Embryonic facial prominence (tissue), 1 donor: ENCODE results near the gene IL1RAPL1.

Source experiments
- DNase-seq: peaks from one replicate; pipeline ENCODE4 v3.0.0-alpha.2; 2016; ENCODE audit errors: extremely low spot score

Gene IL1RAPL1

DNA sequence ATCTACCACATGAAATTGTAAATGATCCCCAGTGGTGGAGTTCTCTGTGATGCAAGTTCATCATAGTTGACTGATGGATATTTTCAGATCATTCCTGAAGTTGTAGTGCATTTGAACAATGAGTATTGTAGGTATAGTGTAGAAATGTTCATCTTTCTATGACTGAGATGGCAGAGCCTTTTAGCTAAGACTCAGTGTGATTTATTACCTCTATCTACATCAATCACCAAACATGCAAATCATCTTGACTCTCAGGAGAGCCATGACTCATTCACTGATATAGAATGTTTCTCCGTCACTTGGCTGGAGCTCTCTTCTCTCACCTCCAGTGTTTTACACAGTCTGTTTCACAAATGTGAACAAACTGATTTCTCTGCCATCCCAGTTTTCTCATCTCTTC is 392.6 kb downstream of the IL1RAPL1 start:
- DNase-seq: no peak

DNA sequence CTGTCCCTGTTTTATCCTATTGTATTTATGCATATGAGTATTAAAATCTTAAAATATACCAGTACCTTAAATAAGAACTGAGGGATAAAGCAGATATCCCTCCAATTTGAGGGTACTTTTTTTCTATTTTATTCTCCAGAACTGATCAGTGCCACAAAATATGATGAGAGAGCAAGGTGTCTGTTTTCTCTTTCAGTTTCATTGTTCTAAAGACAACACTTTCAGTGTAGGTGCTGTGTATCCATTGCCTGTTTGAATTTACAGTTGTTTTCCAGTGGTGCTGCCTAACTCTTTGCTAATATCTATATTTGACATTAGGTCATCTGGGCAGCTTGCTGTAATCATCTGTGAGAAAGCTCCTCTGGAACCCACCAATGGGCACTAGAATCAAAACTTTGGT is 394.7 kb downstream of the IL1RAPL1 start:
- DNase-seq: no peak

DNA sequence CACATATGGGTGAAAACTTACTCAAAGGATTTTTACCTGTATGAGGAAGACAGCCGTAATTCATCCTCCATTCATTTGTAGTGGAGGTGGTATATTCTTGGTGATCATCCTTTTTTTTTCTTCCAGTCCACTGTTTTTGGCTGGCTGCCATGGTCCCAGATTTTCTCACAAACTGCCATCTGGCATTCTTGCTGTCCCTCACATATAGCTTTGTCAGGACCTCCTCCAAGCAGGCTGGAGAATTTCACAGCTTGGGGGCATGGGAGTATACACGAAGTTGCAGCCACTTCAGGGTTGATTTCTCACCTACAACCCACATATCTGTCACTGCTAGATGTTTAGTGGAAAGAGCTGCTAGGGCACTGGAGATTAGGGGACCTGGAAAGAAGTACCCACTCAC is 401.0 kb downstream of the IL1RAPL1 start:
- DNase-seq: no peak

DNA sequence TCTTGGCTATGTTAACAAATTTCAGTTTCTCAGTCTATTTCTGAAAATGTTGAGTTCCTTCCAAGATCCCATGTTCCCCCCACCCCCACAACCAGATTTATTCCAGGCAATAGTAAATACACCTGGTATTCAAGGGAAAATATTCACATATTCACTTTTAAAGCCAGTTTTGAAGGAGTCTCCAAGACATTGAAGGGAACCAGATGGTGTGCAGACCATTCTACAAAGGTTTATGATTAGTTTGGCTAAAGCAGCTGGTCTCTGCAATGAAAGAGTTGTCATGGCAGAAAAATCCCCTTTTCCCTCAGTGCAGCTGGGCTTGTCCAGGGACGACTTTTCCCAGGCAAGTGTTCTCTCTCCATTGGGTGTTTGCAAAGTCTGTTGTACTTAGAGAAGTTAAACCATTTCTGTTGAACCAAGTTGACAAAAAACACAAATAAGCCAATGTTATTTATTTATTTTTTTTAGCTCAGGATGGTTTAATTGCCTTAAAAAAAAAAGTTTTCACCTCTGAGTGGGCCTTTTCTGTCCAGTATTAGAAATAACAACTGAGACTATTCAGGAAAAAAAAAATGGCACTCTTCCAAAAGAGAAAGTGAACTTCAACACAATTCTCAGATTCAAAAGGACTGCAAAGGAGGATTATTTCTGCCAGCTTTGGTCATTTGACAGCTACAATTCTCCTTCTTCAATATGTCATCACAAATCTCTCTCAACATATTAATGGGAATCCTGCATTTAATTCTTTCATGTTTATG is 410.6 kb downstream of the IL1RAPL1 start:
- no peak for DNase-seq

DNA sequence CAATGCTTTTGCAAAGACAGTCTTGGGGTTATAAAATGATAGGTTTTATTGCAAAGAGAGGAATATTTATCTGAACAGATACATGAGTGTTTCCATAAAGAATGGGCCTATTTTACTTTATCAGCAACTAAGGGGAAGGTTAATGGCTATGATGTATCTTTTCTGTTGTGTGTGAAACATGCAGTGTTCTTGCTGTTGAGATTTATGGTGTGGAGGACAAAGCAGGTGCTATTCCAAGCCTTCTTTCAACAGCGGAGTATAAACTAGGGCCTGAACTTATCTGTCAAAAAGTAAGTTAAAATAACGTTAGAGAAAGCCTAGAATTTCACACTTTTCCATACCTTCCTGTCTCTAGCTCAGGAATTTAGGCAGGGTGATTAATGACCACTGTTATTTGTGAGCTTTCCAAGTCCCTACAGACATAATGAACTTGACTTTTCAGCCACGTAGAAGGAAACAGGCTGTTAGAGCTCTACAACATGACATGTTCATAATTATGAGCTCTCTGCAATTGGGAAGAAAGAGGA is 411.4 kb downstream of the IL1RAPL1 start:
- no peak for DNase-seq

DNA sequence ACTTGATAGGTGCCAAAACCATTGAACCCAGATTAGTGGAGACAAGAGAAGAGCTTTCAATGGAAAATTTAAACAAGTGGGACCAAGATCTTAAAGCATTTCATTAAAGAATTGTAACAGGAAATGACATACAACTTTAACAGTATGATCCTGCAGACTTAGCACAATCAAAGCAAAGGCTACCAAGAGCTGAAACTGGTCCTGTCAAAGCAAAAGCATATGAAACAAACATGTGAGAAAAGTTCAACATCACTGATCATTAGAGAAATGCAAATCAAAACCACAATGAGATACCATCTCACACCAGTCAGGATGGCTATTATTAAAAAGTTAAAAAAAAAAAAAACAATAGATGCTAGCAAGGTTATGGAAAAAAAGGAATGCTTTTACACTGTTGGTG is 425.6 kb downstream of the IL1RAPL1 start:
- no peak for DNase-seq

DNA sequence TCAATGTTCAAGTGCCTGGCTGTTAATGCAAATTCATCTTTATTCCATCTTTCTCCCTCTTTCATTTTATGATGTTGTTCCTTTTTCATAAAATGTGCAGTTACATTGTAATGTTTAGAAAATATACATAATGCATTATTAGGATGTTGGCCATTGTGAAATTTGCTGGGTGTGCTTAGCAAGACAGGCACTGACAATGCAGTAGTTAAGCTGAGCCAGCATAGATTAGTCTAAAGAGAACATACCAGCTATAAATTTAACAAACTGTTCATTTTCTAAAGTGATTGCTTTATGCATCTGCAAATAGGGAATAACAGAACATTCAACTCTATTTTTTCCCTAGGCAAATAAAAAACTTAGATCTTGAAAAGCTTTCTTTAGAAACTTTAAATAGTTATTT is 436.0 kb downstream of the IL1RAPL1 start:
- no peak for DNase-seq

DNA sequence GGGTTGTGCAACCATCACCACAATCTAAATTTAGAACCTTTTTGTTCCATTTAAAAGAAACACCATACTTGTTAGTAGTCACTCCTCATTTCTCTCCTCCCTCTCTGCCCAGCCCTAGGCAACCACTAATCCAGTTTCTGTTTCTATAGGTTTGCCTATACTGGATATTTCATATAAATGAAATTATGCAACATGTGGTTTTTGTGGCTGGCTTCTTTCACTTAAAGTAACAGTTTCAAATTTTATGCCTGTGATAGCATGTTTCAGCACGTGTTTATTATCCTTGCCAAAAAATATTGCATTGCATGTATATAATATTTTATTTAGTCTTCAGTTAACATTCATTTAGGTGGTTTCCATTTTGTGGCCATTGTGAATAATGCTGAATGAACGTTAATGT is 437.6 kb downstream of the IL1RAPL1 start:
- no peak for DNase-seq

DNA sequence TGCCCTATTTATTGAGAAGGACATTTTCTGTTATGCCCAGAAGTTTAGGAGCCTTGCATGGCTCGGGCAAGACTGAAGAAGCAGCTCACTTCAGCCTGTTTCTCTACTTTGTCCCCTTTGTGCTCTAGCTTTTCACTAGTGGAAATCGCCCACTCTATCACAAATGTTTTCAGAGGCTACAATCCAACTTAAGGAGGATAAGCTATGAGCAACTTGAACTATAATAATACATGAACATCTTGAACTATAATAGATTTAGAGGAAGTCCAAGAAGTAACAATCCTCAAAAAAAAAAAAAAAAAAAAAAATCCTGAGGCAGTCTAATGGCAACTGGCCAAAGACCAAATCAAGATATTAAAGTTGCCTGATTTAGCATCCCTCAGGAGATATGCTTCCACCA is 452.3 kb downstream of the IL1RAPL1 start:
- DNase-seq: no peak

DNA sequence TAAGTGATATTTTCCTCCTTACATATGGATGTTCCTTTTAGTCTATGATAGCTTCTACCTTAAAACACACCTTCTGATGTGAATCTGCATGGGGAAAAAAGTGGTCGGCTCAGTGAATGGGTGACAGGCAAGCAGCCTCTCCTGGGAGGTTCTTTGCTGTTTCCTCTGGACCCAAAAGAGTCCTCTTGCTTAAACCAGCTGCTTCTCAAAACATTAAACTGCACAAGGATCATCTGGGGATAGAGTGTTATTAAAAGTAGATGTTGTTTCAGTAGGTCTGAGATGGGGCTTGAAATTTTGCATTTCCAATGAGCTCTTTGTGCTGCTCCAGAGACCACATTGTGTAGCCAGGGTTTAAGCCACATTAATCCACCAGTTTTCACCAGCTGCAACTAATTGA is 452.9 kb downstream of the IL1RAPL1 start:
- DNase-seq: no peak

DNA sequence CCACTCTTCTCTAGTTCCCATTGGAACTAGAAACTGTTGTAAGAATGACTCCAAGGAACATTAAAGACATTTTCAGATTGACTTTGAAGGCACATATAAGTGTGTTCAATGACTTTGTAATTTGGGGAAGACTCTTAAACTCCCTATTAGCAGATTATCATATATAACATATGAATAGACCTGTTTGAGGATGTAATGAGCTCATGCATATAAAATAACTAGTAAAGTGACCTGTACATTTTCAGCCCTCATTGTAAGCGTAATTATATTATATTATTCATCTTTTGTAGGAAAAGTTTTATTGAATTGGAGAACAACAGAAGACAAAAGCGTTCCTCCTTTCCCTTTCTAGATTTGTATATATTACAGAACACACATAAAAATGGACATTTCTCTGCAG is 455.1 kb downstream of the IL1RAPL1 start:
- DNase-seq: no peak

DNA sequence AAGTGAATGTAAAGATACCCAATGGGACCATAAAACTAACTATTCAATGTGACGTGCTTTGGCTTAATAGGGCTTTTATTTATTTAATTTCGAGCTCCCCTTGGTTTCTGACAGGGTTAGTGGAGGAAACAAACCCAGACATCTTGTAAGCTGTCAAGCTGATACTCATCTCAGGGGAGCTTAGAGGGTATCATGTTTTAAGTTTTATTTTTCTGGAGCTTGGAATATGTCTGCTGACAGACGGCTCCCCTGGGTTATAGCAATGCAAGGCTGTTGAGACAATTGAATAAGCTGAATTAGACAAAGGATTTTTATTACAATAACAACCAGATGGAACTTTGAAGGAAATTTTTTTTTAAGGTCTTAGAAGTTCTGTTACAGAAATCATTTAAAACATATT is 456.5 kb downstream of the IL1RAPL1 start:
- no peak for DNase-seq

DNA sequence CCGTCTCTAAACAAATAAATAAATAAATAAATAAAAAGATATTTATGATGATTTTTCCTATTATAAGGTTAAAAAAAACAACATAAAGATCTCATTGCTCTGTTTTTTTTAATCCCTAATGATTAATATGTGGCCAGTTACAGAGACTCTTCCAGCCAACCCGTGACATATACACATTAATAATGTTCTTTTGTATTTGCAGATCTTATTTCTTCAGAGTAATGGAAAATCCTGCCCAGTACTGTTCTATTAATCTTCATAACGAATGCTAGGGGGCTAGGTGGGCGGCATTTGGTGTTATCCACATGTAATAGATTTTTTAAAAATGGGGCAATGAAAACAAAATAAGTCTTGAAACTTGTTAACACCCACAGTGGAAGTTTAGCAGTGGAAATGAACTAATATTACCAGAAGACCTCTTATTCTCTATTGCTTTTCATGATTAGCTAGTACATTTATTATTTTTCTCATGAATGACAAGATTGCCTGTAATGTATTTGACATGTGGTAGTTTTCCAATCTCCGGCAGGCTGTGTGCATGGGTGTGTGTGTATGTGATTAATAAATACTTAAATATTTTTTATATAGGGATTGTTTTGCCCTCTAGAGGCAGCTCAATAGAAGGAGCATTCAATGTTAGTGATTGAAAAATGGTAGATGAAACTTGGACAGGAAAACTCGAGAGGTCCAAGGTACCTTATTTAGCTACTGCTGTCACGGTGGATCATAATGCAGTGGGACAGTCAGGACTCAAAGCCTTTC is 457.4 kb downstream of the IL1RAPL1 start:
- DNase-seq: no peak

DNA sequence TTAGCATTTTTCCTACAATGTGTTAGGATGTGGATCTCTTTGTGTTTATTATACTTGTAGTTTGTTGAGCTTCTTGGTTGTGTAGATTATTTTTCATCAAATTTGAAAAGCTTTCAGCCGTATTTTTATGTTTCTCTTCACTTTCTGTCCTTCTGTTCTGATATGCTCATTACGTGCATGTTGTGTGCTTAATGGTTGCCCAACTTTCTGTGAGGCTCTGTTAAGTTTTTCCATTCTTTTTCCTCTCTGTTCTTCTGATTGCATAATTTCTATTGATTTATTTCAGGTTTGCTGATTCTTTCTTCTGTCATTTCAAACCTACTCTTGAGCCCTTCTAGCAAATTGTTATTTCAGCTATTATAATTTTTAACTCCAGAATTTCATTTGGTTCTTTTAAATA is 478.2 kb downstream of the IL1RAPL1 start:
- no peak for DNase-seq

DNA sequence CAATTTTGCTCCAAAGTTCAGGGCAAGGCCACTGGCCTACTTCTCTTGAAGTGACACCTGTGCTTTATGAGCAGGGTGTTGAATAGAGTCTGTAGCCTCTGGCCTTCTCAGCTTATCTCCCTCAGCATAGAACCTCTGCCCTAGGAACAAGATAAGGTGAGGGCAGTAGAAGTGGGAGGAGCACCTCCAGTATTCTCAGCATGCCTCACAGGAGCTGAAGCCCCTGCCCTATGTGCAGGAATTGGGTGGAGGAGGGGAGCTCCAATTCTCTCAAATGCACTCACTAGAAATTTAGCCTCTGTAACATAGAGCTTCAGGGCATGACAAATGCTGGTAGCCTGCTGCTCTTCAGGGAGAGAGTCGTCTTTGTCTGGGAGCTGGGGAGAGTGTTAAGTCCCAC is 479.3 kb downstream of the IL1RAPL1 start:
- DNase-seq: no peak

DNA sequence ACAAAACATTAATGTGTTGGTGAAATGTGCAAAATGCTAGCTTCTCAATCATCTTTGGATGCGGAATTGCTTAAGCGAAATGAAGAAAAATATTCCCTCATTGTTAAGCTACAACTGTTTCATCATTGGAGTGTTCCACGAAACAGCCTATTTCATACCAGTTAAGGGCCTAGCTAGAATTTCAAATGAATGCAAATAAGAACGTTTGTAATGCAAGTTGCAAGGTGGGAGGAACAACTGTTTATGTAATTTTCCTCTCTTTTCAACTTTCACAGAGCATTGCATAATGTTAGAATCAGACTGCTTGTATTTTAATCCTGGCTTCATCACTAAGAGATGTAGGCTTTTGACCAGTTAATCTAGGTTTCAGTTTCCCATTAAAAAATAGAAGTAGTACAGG is 480.1 kb downstream of the IL1RAPL1 start:
- DNase-seq: no peak

DNA sequence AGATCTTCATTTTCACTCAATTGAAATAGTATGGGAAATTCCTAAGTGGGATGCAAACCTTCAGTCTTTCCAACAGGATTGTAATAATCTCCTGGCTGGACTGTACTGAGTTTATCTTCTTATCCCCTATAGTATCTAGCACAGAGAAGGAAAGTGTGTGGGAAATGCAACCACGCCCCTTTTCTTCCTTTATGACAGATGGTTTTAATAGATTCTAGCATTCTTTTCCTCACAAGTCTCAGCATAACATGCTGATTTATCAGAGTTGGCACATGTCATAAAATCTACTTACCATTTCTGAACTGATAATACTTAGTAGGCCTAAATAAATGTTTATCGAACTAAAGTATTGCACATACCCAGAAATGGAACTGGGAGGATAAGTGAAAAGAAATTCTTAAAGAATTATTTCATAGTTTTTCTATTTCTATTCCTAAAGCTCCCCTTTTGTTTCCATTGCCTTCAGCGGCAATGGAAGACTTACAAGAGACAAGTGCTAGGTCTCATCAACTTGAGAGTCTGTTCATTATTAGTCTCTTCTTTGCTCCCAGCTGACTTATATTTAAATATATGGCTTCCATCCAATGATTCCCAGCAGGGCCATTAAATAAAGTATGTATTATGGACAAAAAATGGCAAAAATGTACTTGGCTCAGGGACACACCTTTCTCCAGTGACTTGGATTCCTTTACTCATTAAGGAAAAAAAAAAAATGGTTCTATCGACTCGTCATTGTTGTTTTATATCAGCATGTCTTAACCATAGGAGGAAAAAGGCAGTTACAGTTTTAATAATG is 484.5 kb downstream of the IL1RAPL1 start:
- DNase-seq: no peak

DNA sequence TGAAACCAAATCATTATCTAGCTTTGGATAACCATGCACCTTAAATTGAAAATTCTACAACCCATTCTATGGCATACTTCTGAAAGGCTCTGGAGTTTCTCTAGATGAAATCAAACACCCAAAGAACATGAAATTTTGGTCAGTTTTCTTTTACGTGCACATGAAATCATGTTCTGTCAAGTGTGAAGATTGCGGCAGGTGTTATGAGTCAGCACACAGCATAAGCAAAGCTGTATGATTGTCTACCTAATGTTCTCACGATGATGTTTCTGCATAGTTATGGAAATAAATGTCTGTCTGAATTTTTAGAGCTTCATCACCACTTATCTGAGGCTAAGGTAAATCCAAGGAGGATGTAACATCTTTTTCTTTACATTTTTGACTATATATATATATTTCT is 495.3 kb downstream of the IL1RAPL1 start:
- DNase-seq: no peak

DNA sequence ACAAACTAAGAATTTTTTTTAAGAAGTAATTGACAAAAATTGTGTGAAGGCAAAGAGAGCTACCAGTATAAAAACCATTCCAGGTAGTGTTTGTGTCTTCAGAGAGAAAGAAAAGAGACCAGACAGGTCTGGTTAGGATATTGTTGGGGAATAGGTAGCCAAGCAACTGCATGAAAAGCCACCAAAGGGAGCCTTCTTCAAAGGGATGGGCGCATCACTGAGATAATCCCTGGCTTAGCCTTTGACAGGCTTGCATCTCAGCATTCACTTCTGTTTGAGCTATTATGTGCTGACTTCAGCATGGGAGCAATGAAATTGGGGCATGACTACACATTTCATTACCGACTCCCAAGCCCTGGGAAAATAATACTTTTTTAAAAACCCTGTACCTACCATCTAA is 496.6 kb downstream of the IL1RAPL1 start:
- no peak for DNase-seq

DNA sequence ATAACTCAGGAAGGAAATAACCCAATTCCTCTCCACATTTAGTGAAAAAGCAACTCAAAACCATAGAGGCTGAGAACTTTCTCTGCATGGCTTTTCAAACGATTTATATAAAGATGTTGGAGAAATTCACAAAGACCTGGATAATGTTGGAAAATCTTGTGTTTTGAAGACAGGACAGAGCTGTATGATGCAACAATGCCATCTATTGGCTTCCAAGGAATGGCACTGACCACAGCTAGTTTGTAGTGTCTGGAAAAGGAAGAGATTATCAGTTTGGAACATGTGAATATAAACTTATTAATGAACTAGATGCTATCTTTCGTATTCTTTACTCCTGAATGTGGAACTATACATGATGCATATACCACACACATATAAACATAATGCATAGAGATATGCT is 503.6 kb downstream of the IL1RAPL1 start:
- DNase-seq: no peak

DNA sequence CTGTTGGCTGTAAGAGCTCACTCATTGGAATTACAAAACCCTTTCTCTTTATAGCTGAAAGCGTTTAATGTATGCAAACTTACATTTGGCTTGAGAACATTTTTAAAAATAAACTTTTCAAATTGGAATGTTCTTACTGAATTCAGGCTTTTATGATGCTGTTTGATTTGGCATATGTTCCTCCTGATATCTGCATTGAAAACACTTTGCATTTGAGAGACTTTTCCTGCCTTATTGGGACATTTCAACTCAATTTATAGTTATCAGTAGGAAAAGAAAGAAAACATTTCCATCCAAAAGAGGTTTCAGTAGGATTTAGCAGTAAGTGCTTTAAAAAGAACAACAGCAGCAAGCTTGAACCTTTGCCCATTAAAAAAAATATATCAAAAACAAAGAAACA is 520.0 kb downstream of the IL1RAPL1 start:
- no peak for DNase-seq

DNA sequence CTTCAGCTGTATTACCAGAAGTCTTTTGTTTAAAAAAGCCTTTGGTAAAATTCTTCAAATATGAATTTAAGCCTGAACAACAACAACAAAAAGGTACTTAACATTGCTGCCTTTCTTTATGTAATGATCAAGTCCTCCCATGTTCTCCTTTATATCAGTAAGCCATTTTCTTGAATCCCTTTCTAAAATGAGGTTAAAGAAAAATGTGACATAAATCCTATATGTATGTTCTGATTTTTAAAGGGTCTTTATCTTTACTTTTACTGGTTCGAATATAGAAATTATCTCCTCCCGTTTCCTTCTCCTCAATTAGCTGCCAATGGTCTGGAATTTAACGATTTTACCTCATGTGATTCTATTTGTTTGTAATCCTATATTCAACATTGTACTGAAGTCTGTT is 522.8 kb downstream of the IL1RAPL1 start:
- DNase-seq: no peak
